ENCODE data around the gene PLCB3. TPM values are rescaled to one million over a fixed set of nuclear protein-coding genes. Genes with fewer than 3 reads are reported as not detected.

PLCB3 gene
- total RNA-seq, 1 experiment from 2014 or later: 41.2 TPM

DNA sequence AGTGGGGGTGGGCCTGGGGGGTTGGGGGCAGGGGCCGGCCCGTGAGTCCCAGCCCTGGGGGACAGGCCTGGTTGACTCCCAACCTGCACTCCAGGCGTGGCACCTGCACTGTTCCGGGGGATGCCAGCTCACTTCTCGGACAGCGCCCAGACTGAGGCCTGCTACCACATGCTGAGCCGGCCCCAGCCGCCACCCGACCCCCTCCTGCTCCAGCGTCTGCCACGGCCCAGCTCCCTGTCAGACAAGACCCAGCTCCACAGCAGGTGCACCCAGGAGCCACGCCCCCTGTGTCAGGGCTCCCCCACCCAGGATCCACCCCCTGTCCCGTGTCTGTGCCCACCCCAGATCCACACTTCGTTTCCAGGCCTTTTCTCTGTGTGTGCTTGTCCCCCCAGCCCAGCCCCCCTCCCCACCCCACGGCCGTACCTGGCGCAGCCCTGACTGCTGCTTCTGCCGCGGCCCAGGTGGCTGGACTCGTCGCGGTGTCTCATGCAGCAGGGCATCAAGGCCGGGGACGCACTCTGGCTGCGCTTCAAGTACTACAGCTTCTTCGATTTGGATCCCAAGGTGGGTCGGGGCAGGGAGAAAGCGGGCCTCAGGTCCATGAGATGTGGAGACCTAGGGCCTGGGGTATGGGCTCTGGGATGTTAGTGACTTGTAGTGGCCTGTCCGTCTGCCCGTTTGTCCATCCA lies 40.0 kb upstream of the PLCB3 start:
- intact Hi-C loops (cut with micrococcal nuclease; ENCODE audit: unreplicated experiment): no loop called here
- ChIA-PET POLR2A (no interaction called here), CTCF (no interaction called here)
- DNase-seq (ENCODE audit: low read depth, low spot score): no peak
- BruUV-seq (replicated peaks): no TSS peak
- Histone ChIP-seq H3K36me3 (ENCODE audit: control insufficient read depth, insufficient read depth, low read length) (no peaks in the 10 kb centered on the region), H3K27ac (ENCODE audit: low read length) (no peak overlapping the region), H3K4me3 (ENCODE audit: low read depth in 2 of 2, low read length in 2 of 2) (no peak overlapping the region), H3K4me1 (ENCODE audit: control insufficient read depth, insufficient read depth, low read length) (no peaks in the 10 kb centered on the region; the same call in 1 of the 2 replicates), H3K27me3 (ENCODE audit: control insufficient read depth, insufficient read depth, low read length) (no peaks in the 10 kb centered on the region), H3K9me3 (ENCODE audit: control insufficient read depth, insufficient read depth, low read depth, low read length) (no peaks in the 10 kb centered on the region)
- in situ Hi-C loops (cut with HindIII; ENCODE audit: low pct_unique_long_range_greater_than_20kb, low sequenced_read_pairs): no loop called here
- TF ChIP-seq, protein P1, sequence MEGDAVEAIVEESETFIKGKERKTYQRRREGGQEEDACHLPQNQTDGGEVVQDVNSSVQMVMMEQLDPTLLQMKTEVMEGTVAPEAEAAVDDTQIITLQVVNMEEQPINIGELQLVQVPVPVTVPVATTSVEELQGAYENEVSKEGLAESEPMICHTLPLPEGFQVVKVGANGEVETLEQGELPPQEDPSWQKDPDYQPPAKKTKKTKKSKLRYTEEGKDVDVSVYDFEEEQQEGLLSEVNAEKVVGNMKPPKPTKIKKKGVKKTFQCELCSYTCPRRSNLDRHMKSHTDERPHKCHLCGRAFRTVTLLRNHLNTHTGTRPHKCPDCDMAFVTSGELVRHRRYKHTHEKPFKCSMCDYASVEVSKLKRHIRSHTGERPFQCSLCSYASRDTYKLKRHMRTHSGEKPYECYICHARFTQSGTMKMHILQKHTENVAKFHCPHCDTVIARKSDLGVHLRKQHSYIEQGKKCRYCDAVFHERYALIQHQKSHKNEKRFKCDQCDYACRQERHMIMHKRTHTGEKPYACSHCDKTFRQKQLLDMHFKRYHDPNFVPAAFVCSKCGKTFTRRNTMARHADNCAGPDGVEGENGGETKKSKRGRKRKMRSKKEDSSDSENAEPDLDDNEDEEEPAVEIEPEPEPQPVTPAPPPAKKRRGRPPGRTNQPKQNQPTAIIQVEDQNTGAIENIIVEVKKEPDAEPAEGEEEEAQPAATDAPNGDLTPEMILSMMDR (IDR thresholded peaks at IDR 0.05): no peak
- no peak for TF ChIP-seq SIN3A (IDR thresholded peaks at IDR 0.05; ENCODE audit: borderline replicate concordance, insufficient read depth, low read depth, low read length)
- TF ChIP-seq POLR2AphosphoS5 (IDR thresholded peaks at IDR 0.05; ENCODE audit: low read depth, low read length): no peak
- TF ChIP-seq TCF7L2 (IDR thresholded peaks at IDR 0.05; ENCODE audit: low read depth, low read length): no peak
- TF ChIP-seq, protein P2, sequence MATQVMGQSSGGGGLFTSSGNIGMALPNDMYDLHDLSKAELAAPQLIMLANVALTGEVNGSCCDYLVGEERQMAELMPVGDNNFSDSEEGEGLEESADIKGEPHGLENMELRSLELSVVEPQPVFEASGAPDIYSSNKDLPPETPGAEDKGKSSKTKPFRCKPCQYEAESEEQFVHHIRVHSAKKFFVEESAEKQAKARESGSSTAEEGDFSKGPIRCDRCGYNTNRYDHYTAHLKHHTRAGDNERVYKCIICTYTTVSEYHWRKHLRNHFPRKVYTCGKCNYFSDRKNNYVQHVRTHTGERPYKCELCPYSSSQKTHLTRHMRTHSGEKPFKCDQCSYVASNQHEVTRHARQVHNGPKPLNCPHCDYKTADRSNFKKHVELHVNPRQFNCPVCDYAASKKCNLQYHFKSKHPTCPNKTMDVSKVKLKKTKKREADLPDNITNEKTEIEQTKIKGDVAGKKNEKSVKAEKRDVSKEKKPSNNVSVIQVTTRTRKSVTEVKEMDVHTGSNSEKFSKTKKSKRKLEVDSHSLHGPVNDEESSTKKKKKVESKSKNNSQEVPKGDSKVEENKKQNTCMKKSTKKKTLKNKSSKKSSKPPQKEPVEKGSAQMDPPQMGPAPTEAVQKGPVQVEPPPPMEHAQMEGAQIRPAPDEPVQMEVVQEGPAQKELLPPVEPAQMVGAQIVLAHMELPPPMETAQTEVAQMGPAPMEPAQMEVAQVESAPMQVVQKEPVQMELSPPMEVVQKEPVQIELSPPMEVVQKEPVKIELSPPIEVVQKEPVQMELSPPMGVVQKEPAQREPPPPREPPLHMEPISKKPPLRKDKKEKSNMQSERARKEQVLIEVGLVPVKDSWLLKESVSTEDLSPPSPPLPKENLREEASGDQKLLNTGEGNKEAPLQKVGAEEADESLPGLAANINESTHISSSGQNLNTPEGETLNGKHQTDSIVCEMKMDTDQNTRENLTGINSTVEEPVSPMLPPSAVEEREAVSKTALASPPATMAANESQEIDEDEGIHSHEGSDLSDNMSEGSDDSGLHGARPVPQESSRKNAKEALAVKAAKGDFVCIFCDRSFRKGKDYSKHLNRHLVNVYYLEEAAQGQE (IDR thresholded peaks at IDR 0.05; ENCODE audit: insufficient read depth in 1 of 2, low read depth in 2 of 2, low read length in 1 of 2): no peak
- ATAC-seq: no peak

DNA sequence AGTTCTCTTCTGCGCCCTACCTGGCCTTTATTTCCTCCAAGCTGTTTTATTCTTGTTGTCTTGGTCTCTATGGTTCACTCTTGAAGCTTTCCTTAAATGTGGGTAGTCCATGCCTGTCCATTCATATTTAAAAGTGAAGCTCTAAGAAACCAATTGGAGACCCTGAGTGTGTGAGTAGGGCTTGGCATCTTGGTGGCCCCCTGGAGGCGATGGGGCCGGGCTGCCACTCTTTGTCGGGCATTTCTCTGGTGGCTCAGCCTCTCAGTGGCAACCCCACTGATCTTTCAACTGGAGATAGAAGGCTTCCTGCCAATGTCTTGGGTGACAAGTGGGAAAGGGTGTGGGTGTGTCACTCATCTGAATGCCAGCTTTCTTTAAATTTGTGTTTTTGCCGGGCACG lies 34.5 kb upstream of the PLCB3 start:
- H3K27ac ChIP-seq (ENCODE audit: low read length): no peak overlapping the region
- no peak overlapping the region for H3K4me3 ChIP-seq (ENCODE audit: low read depth in 2 of 2, low read length in 2 of 2)
- H3K36me3 ChIP-seq (ENCODE audit: control insufficient read depth, insufficient read depth, low read length): no peaks in the 10 kb centered on the region
- in situ Hi-C loops (cut with HindIII; ENCODE audit: low pct_unique_long_range_greater_than_20kb, low sequenced_read_pairs) (no loop called here), intact Hi-C loops (cut with micrococcal nuclease; ENCODE audit: unreplicated experiment) (no loop called here)
- POLR2A ChIA-PET: interaction anchor here (0.7 kb wide), 1 partner anchor 13 kb away, joined by 4 read pairs; no protein-coding TSS in a partner anchor
- no peaks in the 10 kb centered on the region for H3K27me3 ChIP-seq (ENCODE audit: control insufficient read depth, insufficient read depth, low read length)
- ATAC-seq (no peak), DNase-seq (ENCODE audit: low read depth, low spot score) (no peak)
- H3K9me3 ChIP-seq (ENCODE audit: control insufficient read depth, insufficient read depth, low read depth, low read length): no peaks in the 10 kb centered on the region
- no TSS peak for BruUV-seq (replicated peaks)
- H3K4me1 ChIP-seq (ENCODE audit: control insufficient read depth, insufficient read depth, low read length): no peaks in the 10 kb centered on the region
- TF ChIP-seq POLR2AphosphoS5 (IDR thresholded peaks at IDR 0.05; ENCODE audit: low read depth, low read length): no peak
- TF ChIP-seq SIN3A (IDR thresholded peaks at IDR 0.05; ENCODE audit: borderline replicate concordance, insufficient read depth, low read depth, low read length): no peak
- TF ChIP-seq, protein P1 (IDR thresholded peaks at IDR 0.05): no peak
- TF ChIP-seq TCF7L2 (IDR thresholded peaks at IDR 0.05; ENCODE audit: low read depth, low read length): no peak
- TF ChIP-seq, protein P2 (IDR thresholded peaks at IDR 0.05; ENCODE audit: insufficient read depth in 1 of 2, low read depth in 2 of 2, low read length in 1 of 2): no peak
- CTCF ChIA-PET: no interaction called here

Data from Panc1 (cell line).